H1 (cell line): ENCODE results near the gene PXDN. TPM values are rescaled to one million over a fixed set of nuclear protein-coding genes. Genes with fewer than 3 reads are reported as not detected.
A peak's percentile ranks its signal among the peaks of the same experiment; 100 is the strongest.

Experiments used
- CTCF ChIA-PET: fragments of 300-600 bp; sonication (Branson Sonifier 250); formaldehyde crosslinking; loops from one replicate; lab custom pipeline; 2021; ENCODE audit not compliant: partially characterized antibody; lab: Charles Lee
- POLR2A ChIA-PET: fragments of 300-600 bp; sonication (Branson Sonifier 250); formaldehyde crosslinking; loops from one replicate; lab custom pipeline; 2021; ENCODE audit warnings: inconsistent platforms; ENCODE audit not compliant: partially characterized antibody; lab: Charles Lee
- DNase-seq, 2 experiments: peaks; one replicate each; pipeline versions ENCODE4 v3.0.0 to v3.0.0-alpha.2; 2010 to 2022; ENCODE audit warnings: low spot score in 2 of 2, low read depth in 1 of 2, mixed read lengths in 1 of 2
- FAIRE-seq: peaks from 2 replicates; lab custom pipeline; 2011; peaks lifted over from hg19 to GRCh38; lab: Jason Lieb, UNC
- H2AFZ ChIP-seq: 2 replicates; pipeline ENCODE4 v1.8.1; 2012; ENCODE audit warnings: low read length, inconsistent platforms
- H2AK5ac ChIP-seq: 2 replicates; pipeline ENCODE4 v1.6.1; 2013; ENCODE audit warnings: low read depth, low read length
- H2BK120ac ChIP-seq: replicated peaks from 2 replicates; pipeline ENCODE3; 2013; ENCODE audit warnings: low read depth, low read length, inconsistent platforms
- H2BK12ac ChIP-seq: 2 replicates; pipeline ENCODE4 v1.6.1; 2013; ENCODE audit warnings: low read depth, low read length
- H2BK15ac ChIP-seq: 2 replicates; pipeline ENCODE4 v1.6.1; 2013; ENCODE audit warnings: low read length
- H2BK20ac ChIP-seq: 2 replicates; pipeline ENCODE4 v1.6.1; 2013; ENCODE audit warnings: low read length
- H2BK5ac ChIP-seq: 2 replicates; pipeline ENCODE4 v1.6.1; 2013; ENCODE audit warnings: low read depth, low read length
- H3K14ac ChIP-seq: 2 replicates; pipeline ENCODE4 v1.6.1; 2013; ENCODE audit warnings: inconsistent platforms; ENCODE audit not compliant: insufficient read length
- H3K18ac ChIP-seq: 2 replicates; pipeline ENCODE4 v1.6.1; 2013; ENCODE audit warnings: low read length; ENCODE audit errors: extremely low read depth
- H3K23ac ChIP-seq: 2 replicates; pipeline ENCODE4 v1.6.1; 2013; ENCODE audit warnings: inconsistent platforms; ENCODE audit not compliant: insufficient read length
- H3K23me2 ChIP-seq: 2 replicates; pipeline ENCODE4 v1.6.1; 2013; ENCODE audit warnings: low read depth, low read length
- H3K27ac ChIP-seq: 2 replicates; pipeline ENCODE4 v1.6.1; 2011; ENCODE audit warnings: low read depth, low read length, inconsistent platforms
- H3K27me3 ChIP-seq, 4 experiments: replicated peaks in 1 of 4; 1 replicate in 1 of 4; 2 replicates in 3 of 4; pipeline versions ENCODE4 v1.6.1 to v1.8.1; 2011 to 2013; ENCODE audit warnings: low read length in 3 of 4, mild to moderate bottlenecking in 3 of 4, inconsistent platforms in 2 of 4, mixed read lengths in 2 of 4, moderate library complexity in 1 of 4; ENCODE audit not compliant: control insufficient read depth in 3 of 4, insufficient read depth in 3 of 4; ENCODE audit errors: extremely low read depth in 1 of 4
- H3K36me3 ChIP-seq, 4 experiments: 2 replicates each; pipeline versions ENCODE4 v1.6.1 to v1.8.1; 2011 to 2013; ENCODE audit warnings: mild to moderate bottlenecking in 4 of 4, low read length in 3 of 4, moderate library complexity in 2 of 4, control low read depth in 1 of 4, inconsistent platforms in 1 of 4; ENCODE audit not compliant: insufficient read depth in 4 of 4, control insufficient read depth in 2 of 4
- H3K4ac ChIP-seq: replicated peaks from 2 replicates; pipeline ENCODE3; 2013; ENCODE audit warnings: low read length, low read depth, mixed read lengths, inconsistent platforms; ENCODE audit not compliant: insufficient read length
- H3K4me1 ChIP-seq, 4 experiments: replicated peaks in 1 of 4; 1 replicate in 1 of 4; 2 replicates in 3 of 4; pipeline versions ENCODE4 v1.6.1 to v1.8.1; 2011 to 2013; ENCODE audit warnings: low read length in 3 of 4, inconsistent platforms in 2 of 4, mixed read lengths in 1 of 4; ENCODE audit not compliant: insufficient read depth in 4 of 4, control insufficient read depth in 3 of 4
- H3K4me2 ChIP-seq, 2 experiments: 2 replicates each; pipeline versions ENCODE4 v1.6.1 to v1.8.1; 2011 to 2013; ENCODE audit warnings: low read depth in 2 of 2, low read length in 2 of 2, control low read depth in 1 of 2, inconsistent platforms in 1 of 2, mild to moderate bottlenecking in 1 of 2; ENCODE audit not compliant: insufficient read depth in 1 of 2
- H3K4me3 ChIP-seq, 4 experiments: fragments of 200-600, 300-600 bp in 1 of 4; sonication (generic), shearing (Covaris generic), sonication (Bioruptor Twin) in 1 of 4; 2 replicates each; pipeline versions ENCODE4 v1.5.1 to v1.8.1; 2011 to 2016; ENCODE audit warnings: low read length in 4 of 4, low read depth in 3 of 4, control low read depth in 2 of 4, inconsistent platforms in 2 of 4, mild to moderate bottlenecking in 2 of 4, mixed read lengths in 1 of 4, moderate library complexity in 1 of 4; ENCODE audit not compliant: insufficient read depth in 2 of 4; ENCODE audit errors: extremely low read depth in 1 of 4
- H3K56ac ChIP-seq: replicated peaks from 2 replicates; pipeline ENCODE3; 2013; ENCODE audit warnings: low read depth, mild to moderate bottlenecking, mixed read lengths, low read length, inconsistent platforms; ENCODE audit not compliant: insufficient read length
- H3K79me1 ChIP-seq: 2 replicates; pipeline ENCODE4 v1.6.1; 2013; ENCODE audit warnings: low read depth, low read length, control low read depth
- H3K79me2 ChIP-seq, 2 experiments: 2 replicates each; pipeline versions ENCODE4 v1.6.1 to v1.8.1; 2012 to 2013; ENCODE audit warnings: low read length in 2 of 2, mild to moderate bottlenecking in 2 of 2, inconsistent platforms in 1 of 2; ENCODE audit not compliant: insufficient read depth in 2 of 2, control insufficient read depth in 1 of 2
- H3K9ac ChIP-seq, 4 experiments: replicated peaks in 1 of 4; 1 replicate in 1 of 4; 2 replicates in 3 of 4; pipeline versions ENCODE4 v1.6.1 to v1.8.1; 2011 to 2013; ENCODE audit warnings: low read depth in 3 of 4, low read length in 3 of 4, control low read depth in 2 of 4, mild to moderate bottlenecking in 2 of 4, moderate library complexity in 2 of 4, inconsistent platforms in 1 of 4; ENCODE audit errors: extremely low read depth in 1 of 4
- H3K9me3 ChIP-seq, 2 experiments: 2 replicates each; pipeline versions ENCODE4 v1.6.1 to v1.8.1; 2012 to 2013; ENCODE audit warnings: mild to moderate bottlenecking in 2 of 2, moderate library complexity in 2 of 2, control low read depth in 1 of 2, inconsistent platforms in 1 of 2, low read depth in 1 of 2, low read length in 1 of 2, mixed read lengths in 1 of 2; ENCODE audit not compliant: insufficient read depth in 2 of 2
- H4K20me1 ChIP-seq, 2 experiments: replicated peaks in 1 of 2; 2 replicates each; pipeline versions ENCODE3 to v1.8.1; 2011 to 2013; ENCODE audit warnings: inconsistent platforms in 2 of 2, low read length in 2 of 2, mild to moderate bottlenecking in 1 of 2; ENCODE audit not compliant: insufficient read depth in 2 of 2, control insufficient read depth in 1 of 2
- H4K5ac ChIP-seq: 2 replicates; pipeline ENCODE4 v1.6.1; 2013; ENCODE audit warnings: low read length, low read depth, mixed read lengths, inconsistent platforms; ENCODE audit not compliant: insufficient read length
- H4K8ac ChIP-seq: 2 replicates; pipeline ENCODE4 v1.8.0; 2013; ENCODE audit warnings: mild to moderate bottlenecking, moderate library complexity, low read length, inconsistent platforms; ENCODE audit not compliant: insufficient read depth; ENCODE audit errors: extremely low read depth
- H4K91ac ChIP-seq: replicated peaks from 2 replicates; pipeline ENCODE3; 2013; ENCODE audit warnings: low read length, mixed read lengths, inconsistent platforms; ENCODE audit not compliant: insufficient read length
- CHD1 ChIP-seq: IDR thresholded peaks from 2 replicates; pipeline ENCODE4 v1.6.1; 2012; ENCODE audit warnings: low read depth, low read length, improper control_type of control experiment
- CREB1 ChIP-seq: IDR thresholded peaks from 2 replicates; pipeline ENCODE4 v1.6.1; 2012; ENCODE audit warnings: inconsistent platforms
- WGBS, 2 experiments: shearing (Covaris generic) in 1 of 2; methylation state at CpG; one replicate each; pipeline versions ENCODE4 v1.1.6 to v1.1.7; 2013 to 2015; ENCODE audit warnings: low lambda C conversion rate in 2 of 2, mixed read lengths in 2 of 2, inconsistent platforms in 1 of 2, low coverage in 1 of 2, missing lambda C conversion rate in 1 of 2; ENCODE audit not compliant: insufficient replicate concordance in 2 of 2, insufficient coverage in 1 of 2, insufficient read length in 1 of 2; ENCODE audit errors: extremely low coverage in 1 of 2, missing lambda C conversion rate in 1 of 2; 5-methylcytosine and 5-hydroxymethylcytosine counted together
- polyA plus RNA-seq, 7 experiments: library from polyadenylated mRNA; depleted of rRNA in 3 of 7; stranded (reverse) in 5 of 7; unstranded in 2 of 7; fragments of >200 nt in 5 of 7; fragments of 200-250 nt in 2 of 7; gene quantifications; 1 replicate in 5 of 7; 2 replicates in 1 of 7; 4 replicates in 1 of 7; pipeline versions ENCODE4 v1.2.1 to v1.2.3, GENCODE V29; 2011 to 2013; ENCODE audit warnings: missing spikeins in 2 of 7, mixed read lengths in 2 of 7
- total RNA-seq: library from RNA; stranded (reverse); fragmentation: NEBNext Ultra II Directional; extraction: Animal tissue kit (Norgen Biotek cat#: 25700); gene quantifications from 2 replicates; pipeline ENCODE4 v1.2.1, GENCODE V29; 2021

Gene PXDN
- total and polyA plus RNA-seq, 2 of the 8 experiments (the other 6 are each of a cell fraction or from before 2014, with no cell fraction given), result 104 to 141 TPM

DNA sequence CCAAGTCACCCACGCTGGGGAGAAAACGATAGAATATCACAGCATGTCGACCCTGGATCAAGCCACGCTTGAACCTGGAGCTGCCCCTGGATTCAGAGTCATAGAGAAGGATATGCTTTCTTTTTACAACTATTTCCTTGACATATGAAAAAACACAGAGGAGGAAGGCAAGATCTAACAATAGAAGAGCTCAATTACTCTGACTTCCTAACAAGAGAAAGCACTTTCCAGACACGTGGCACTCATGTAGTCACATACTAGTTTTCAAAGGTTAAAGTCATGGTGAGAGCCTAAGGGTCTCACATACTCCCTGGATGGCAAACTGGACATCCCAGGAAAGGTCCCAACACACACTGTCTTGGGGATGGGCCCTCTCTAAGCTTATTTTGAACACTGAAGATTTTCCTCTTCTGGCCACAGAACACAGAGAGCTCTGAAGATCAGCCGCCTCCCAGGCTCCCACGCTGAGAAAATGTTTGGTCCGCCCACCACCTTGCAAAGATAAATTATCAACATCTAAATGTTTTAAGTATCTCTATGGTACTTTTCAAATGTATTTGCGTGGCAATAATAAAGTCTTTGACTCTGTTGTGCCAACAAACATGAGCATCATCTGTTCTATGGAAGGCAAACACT lies 4.9 kb downstream of the PXDN start:
- Histone ChIP-seq H2AFZ (no peak overlapping the region), H3K23ac (no peak overlapping the region), H3K9ac (no peak overlapping the region), H2BK120ac (no peak overlapping the region), H4K91ac (no peak overlapping the region), H3K79me1 (peaks cover 9% of the 10 kb centered on the region), H4K8ac (no peak overlapping the region), H3K23me2 (no peaks in the 10 kb centered on the region; the same call in 1 of the 2 replicates), H4K5ac (no peak overlapping the region), H2BK20ac (no peak overlapping the region), H3K9me3 (peaks cover 0 to 9% of the 10 kb centered on the region in 2 experiments; a peak in 2 of 4 replicates), H2BK12ac (no peak overlapping the region), H3K14ac (no peak overlapping the region), H2BK15ac (no peak overlapping the region), H3K4me1 (peaks cover 0 to 20% (median 4%) of the 10 kb centered on the region in 4 experiments; a peak in 5 of 7 replicates), H3K79me2 (peaks cover 9 to 79% of the 10 kb centered on the region in 2 experiments), H3K18ac (no peak overlapping the region), H2AK5ac (no peak overlapping the region), H3K27ac (no peak overlapping the region), H3K27me3 (no peaks in the 10 kb centered on the region), H3K56ac (no peak overlapping the region), H3K4me3 (no peak overlapping the region), H3K36me3 (no peaks in the 10 kb centered on the region; a peak in 1 of 8 replicates), H4K20me1 (peaks cover 0 to 11% of the 10 kb centered on the region in 2 experiments), H2BK5ac (0 out of 2 replicates have a peak overlapping the region, but pooled peaks have one; percentile 44), H3K4ac (no peak overlapping the region), H3K4me2 (no peak overlapping the region)
- no peak for FAIRE-seq
- TF ChIP-seq CREB1 (no peak), CHD1 (no peak)
- ChIA-PET CTCF (interaction anchor here (0.7 to 2.1 kb wide), 10 partner anchors 9 to 193 kb away, joined by 3 to 11 read pairs (median 3); no protein-coding TSS in a partner anchor), POLR2A (interaction anchor here (0.9 to 2.2 kb wide), 5 partner anchors 9 to 141 kb away, joined by 3 to 11 read pairs (median 3); no protein-coding TSS in a partner anchor)
- 93% methylated on average over 9 of the region's 9 CpGs; no CpG with 5 or more reads in 1 of the 2 experiments for WGBS, 2 experiments
- DNase-seq, result no peak
